K562 (cell line): ENCODE measurements around the gene USB1. TPM values are rescaled to one million over a fixed set of nuclear protein-coding genes. Genes with fewer than 3 reads are reported as not detected.

ENCODE experiments used
- ASH1L ChIP-seq: fragments of 450-650 bp; IDR thresholded peaks from 2 replicates; pipeline ENCODE4 v1.6.1; 2018; ENCODE audit warnings: borderline replicate concordance, mild to moderate bottlenecking, low read depth; ENCODE audit not compliant: partially characterized antibody
- BRF1 ChIP-seq: IDR thresholded peaks from 3 replicates; pipeline ENCODE4 v1.6.1; 2011; ENCODE audit warnings: borderline replicate concordance, mild to moderate bottlenecking; ENCODE audit not compliant: insufficient read length; ENCODE audit errors: extremely low read depth
- CBX1 ChIP-seq: sonication (generic); IDR thresholded peaks from 2 replicates; pipeline ENCODE4 v1.6.1; 2016; ENCODE audit warnings: antibody characterized with exemption, low read depth, mild to moderate bottlenecking
- DACH1 ChIP-seq: fragments of 450-650 bp; IDR thresholded peaks from 2 replicates; pipeline ENCODE4 v1.6.1; 2018; ENCODE audit not compliant: partially characterized antibody
- E2F4 ChIP-seq: sonication (generic); formaldehyde crosslinking; IDR thresholded peaks from 2 replicates; pipeline ENCODE4 v1.8.0; 2022; ENCODE audit warnings: mild to moderate bottlenecking, low read depth, missing genetic modification reagents
- ELF2 ChIP-seq: fragments of 250-450 bp; sonication (Bioruptor Pico); IDR thresholded peaks from 2 replicates; pipeline ENCODE4 v1.5.0; 2021; ENCODE audit warnings: mild to moderate bottlenecking
- FOXJ2 ChIP-seq: fragments of 200-800 bp; sonication (Bioruptor generic); IDR thresholded peaks from 2 replicates; pipeline ENCODE4 v1.6.1; 2016; ENCODE audit warnings: missing genetic modification characterization, missing compliant biosample characterization
- HMG20A ChIP-seq: fragments of 450-650 bp; formaldehyde crosslinking; conservative IDR thresholded peaks from 2 replicates; pipeline ENCODE4 v1.4.0; 2020; ENCODE audit warnings: mild to moderate bottlenecking, mixed read lengths
- HMG20B ChIP-seq: fragments of 250-450 bp; sonication (Bioruptor Pico); IDR thresholded peaks from 2 replicates; pipeline ENCODE4 v1.5.0; 2021; ENCODE audit warnings: mild to moderate bottlenecking
- MXI1 ChIP-seq: IDR thresholded peaks from 2 replicates; pipeline ENCODE4 v1.6.1; 2011; ENCODE audit warnings: low read depth, mild to moderate bottlenecking, improper control_type of control experiment, low read length
- NCOR1 ChIP-seq: fragments of 450-650 bp; IDR thresholded peaks from 2 replicates; pipeline ENCODE4 v1.6.1; 2016; ENCODE audit warnings: mild to moderate bottlenecking, moderate library complexity
- NFIC ChIP-seq: fragments of 450-650 bp; IDR thresholded peaks from 2 replicates; pipeline ENCODE4 v1.6.1; 2017; ENCODE audit warnings: mild to moderate bottlenecking, inconsistent platforms
- PML ChIP-seq: IDR thresholded peaks from 2 replicates; pipeline ENCODE4 v1.6.1; 2012; ENCODE audit warnings: low read length, inconsistent platforms
- POLR2G ChIP-seq: fragments of 200-400 bp; formaldehyde crosslinking; IDR thresholded peaks from 2 replicates; pipeline ENCODE4 v1.6.1; 2017; ENCODE audit warnings: low read depth, mild to moderate bottlenecking, antibody characterized with exemption, low read length, moderate library complexity
- RFX5 ChIP-seq: IDR thresholded peaks from 2 replicates; pipeline ENCODE4 v1.6.1; 2011; ENCODE audit warnings: low read depth, mild to moderate bottlenecking, improper control_type of control experiment, low read length
- SP2 ChIP-seq: IDR thresholded peaks from 2 replicates; pipeline ENCODE4 v1.6.1; 2011; ENCODE audit warnings: mild to moderate bottlenecking, low read depth, low read length, moderate library complexity; ENCODE audit not compliant: poor library complexity, severe bottlenecking; ENCODE audit errors: extremely low read depth
- ZNF212 ChIP-seq: fragments of 450-650 bp; formaldehyde crosslinking; IDR thresholded peaks from 2 replicates; pipeline ENCODE4 v1.4.0; 2020; ENCODE audit warnings: mild to moderate bottlenecking
- ZNF551 ChIP-seq: fragments of 250-450 bp; sonication (Bioruptor Pico); IDR thresholded peaks from 2 replicates; pipeline ENCODE4 v1.5.0; 2021; ENCODE audit warnings: mild to moderate bottlenecking, moderate library complexity
- polyA plus RNA-seq, 8 experiments: library from polyadenylated mRNA; depleted of rRNA in 4 of 8; stranded (reverse) in 5 of 8; unstranded in 3 of 8; fragments of >200 nt; fragmentation: Nextera tagmentation in 2 of 8; fragmentation: Illumina TruSeq in 1 of 8; extraction: Ambion mirVana in 2 of 8; extraction: Trizol in 1 of 8; gene quantifications; 2 replicates each; pipeline versions ENCODE4 v1.2.1 to v1.2.3, GENCODE V29; 2011 to 2014; ENCODE audit warnings: inconsistent platforms in 1 of 8, missing spikeins in 1 of 8
- total RNA-seq, 7 experiments: library from RNA; depleted of rRNA in 6 of 7; stranded (reverse); fragments of >200 nt in 6 of 7; fragmentation: Illumina TruSeq in 2 of 7; extraction: Trizol in 2 of 7; gene quantifications; 2 replicates each; pipeline versions ENCODE4 v1.2.1 to v1.2.3, GENCODE V29; 2011 to 2021; ENCODE audit warnings: low replicate concordance in 1 of 7
- TF ChIP-seq, protein P1 (sequence below): sonication (generic); formaldehyde crosslinking; IDR thresholded peaks from 2 replicates; pipeline ENCODE4 v1.8.1; 2023; ENCODE audit warnings: mild to moderate bottlenecking, missing genetic modification reagents, moderate library complexity
- TF ChIP-seq, protein P2 (sequence below): conservative IDR thresholded peaks from 2 replicates; pipeline ENCODE4 v1.6.1; 2011; ENCODE audit warnings: low read depth, mild to moderate bottlenecking, low read length; ENCODE audit not compliant: control insufficient read depth
- TF ChIP-seq, protein P3 (sequence below): fragments of 250-450 bp; sonication (Bioruptor Pico); IDR thresholded peaks from 2 replicates; pipeline ENCODE4 v1.5.0; 2022; ENCODE audit warnings: mild to moderate bottlenecking

USB1 gene
- total and polyA plus RNA-seq, 9 of the 15 experiments (the other 6 are each of a cell fraction or from before 2014, with no cell fraction given) = 11.6 to 73.6 (median 19.4) TPM

GRCh38 chr16:58020628-58021521 lies 19.7 kb downstream of the USB1 start (continued):
- TF ChIP-seq NFIC = peak; percentile 47; the same call in 1 of the 2 replicates
- no peak for TF ChIP-seq HMG20B
- no peak for TF ChIP-seq ZNF551 (CRISPR knock-in tag)
- TF ChIP-seq MXI1 = no peak
- peak; percentile 20; the same call in 1 of the 2 replicates for TF ChIP-seq NCOR1
- no peak for TF ChIP-seq RFX5
- no peak for TF ChIP-seq E2F4 (CRISPR knock-in tag)
- TF ChIP-seq, protein P1, sequence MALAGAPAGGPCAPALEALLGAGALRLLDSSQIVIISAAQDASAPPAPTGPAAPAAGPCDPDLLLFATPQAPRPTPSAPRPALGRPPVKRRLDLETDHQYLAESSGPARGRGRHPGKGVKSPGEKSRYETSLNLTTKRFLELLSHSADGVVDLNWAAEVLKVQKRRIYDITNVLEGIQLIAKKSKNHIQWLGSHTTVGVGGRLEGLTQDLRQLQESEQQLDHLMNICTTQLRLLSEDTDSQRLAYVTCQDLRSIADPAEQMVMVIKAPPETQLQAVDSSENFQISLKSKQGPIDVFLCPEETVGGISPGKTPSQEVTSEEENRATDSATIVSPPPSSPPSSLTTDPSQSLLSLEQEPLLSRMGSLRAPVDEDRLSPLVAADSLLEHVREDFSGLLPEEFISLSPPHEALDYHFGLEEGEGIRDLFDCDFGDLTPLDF (CRISPR knock-in tag) = no peak
- no peak for TF ChIP-seq POLR2G
- TF ChIP-seq BRF1 = no peak
- TF ChIP-seq, protein P2, sequence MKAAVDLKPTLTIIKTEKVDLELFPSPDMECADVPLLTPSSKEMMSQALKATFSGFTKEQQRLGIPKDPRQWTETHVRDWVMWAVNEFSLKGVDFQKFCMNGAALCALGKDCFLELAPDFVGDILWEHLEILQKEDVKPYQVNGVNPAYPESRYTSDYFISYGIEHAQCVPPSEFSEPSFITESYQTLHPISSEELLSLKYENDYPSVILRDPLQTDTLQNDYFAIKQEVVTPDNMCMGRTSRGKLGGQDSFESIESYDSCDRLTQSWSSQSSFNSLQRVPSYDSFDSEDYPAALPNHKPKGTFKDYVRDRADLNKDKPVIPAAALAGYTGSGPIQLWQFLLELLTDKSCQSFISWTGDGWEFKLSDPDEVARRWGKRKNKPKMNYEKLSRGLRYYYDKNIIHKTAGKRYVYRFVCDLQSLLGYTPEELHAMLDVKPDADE = no peak
- peak; percentile 21 for TF ChIP-seq ASH1L
- no peak for TF ChIP-seq CBX1
- no peak for TF ChIP-seq DACH1
- no peak for TF ChIP-seq SP2
- TF ChIP-seq ZNF212 (CRISPR knock-in tag) = no peak
- TF ChIP-seq HMG20A = no peak
- TF ChIP-seq FOXJ2 (tag) = no peak
- no peak for TF ChIP-seq PML
- no peak for TF ChIP-seq ELF2 (CRISPR knock-in tag)
- TF ChIP-seq, protein P3, sequence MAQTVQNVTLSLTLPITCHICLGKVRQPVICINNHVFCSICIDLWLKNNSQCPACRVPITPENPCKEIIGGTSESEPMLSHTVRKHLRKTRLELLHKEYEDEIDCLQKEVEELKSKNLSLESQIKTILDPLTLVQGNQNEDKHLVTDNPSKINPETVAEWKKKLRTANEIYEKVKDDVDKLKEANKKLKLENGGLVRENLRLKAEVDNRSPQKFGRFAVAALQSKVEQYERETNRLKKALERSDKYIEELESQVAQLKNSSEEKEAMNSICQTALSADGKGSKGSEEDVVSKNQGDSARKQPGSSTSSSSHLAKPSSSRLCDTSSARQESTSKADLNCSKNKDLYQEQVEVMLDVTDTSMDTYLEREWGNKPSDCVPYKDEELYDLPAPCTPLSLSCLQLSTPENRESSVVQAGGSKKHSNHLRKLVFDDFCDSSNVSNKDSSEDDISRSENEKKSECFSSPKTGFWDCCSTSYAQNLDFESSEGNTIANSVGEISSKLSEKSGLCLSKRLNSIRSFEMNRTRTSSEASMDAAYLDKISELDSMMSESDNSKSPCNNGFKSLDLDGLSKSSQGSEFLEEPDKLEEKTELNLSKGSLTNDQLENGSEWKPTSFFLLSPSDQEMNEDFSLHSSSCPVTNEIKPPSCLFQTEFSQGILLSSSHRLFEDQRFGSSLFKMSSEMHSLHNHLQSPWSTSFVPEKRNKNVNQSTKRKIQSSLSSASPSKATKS (CRISPR knock-in tag) = no peak
